AG08396 (cell line): ENCODE data around the gene CCT6A.
"Not testable (repeated sequence)": the region's sequence is repeated elsewhere in the genome, so short reads cannot be mapped to it uniquely, and the experiment has no call there.

Experiments
- DNase-seq: peaks from one replicate; pipeline ENCODE4 v3.0.0; 2012; ENCODE audit warnings: low spot score, mixed read lengths

CCT6A gene

DNA sequence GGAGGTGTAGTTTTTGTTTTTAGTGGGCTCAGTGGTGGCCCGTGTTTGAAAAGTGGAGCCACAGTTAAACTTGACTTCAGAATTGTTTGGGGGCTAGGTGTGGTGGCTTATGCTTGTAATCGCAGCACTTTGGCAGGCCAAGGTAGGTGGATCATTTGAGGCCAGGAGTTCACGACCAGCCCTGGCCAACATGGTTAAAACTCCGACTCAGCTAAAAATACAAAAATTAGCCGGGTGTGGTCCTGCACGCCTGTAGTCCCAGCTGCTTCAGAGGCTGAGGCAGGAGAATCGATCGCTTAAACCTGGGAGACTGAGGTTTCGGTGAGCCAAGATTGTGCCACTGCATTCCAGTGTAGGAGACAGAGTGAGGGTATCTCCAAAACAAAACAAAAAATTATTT is 1.8 kb downstream of the CCT6A start:
- DNase-seq: no peak

DNA sequence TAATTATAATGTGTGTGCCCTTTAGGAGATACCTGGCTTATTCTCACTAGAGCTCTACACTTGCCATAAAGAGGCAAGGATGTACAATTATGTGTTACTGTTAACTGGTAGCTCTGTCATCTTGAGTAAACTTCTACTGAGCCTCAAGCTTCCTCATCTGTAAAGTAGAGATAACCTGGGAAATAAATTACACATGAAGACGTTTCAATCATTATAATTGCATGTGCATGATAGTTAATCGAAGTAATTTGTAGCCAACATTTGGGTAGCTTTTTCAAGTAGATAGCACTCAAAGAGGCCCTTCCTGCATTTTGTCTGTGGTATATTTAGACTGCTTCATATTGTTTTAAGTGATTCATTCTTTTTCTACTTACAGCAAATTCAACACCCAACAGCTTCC is 2.4 kb downstream of the CCT6A start:
- DNase-seq: no peak

DNA sequence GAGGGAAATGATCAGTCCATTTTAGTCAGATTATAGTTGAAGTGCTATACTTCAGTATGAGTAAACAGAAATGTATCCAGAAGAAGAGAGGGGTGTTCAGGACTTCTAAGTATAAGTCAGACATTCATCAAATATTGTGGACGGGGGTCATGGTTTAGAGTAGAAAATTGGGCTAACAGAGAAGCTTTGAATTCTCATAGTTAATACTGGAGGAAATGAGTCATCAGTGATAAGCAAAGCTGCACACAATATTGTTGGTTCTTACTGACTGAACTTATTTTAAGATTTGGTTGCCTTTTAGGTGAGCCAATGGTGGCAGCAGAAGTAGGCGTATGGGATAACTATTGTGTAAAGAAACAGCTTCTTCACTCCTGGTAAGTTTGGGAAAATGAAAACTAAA is 10.8 kb downstream of the CCT6A start:
- DNase-seq: peak; percentile 39

DNA sequence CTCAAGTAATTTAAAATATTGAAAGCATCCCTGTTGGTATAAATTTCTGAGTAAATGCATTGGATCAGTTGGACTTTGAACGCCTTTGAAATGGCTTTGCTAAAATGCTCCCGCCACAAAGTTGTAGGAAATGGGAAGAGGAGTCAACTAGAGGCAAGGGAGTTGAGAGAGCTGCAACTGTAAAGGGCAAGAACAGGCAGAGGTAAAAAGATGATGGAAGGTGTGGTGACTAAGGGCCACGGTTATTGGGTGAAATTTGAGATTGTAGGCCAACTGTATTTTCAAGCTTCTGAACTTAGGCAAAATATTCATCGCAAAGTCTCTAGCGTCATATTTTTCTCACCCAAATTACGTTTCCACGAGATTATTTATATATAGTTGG is 11.9 kb downstream of the CCT6A start:
- DNase-seq: no peak

DNA sequence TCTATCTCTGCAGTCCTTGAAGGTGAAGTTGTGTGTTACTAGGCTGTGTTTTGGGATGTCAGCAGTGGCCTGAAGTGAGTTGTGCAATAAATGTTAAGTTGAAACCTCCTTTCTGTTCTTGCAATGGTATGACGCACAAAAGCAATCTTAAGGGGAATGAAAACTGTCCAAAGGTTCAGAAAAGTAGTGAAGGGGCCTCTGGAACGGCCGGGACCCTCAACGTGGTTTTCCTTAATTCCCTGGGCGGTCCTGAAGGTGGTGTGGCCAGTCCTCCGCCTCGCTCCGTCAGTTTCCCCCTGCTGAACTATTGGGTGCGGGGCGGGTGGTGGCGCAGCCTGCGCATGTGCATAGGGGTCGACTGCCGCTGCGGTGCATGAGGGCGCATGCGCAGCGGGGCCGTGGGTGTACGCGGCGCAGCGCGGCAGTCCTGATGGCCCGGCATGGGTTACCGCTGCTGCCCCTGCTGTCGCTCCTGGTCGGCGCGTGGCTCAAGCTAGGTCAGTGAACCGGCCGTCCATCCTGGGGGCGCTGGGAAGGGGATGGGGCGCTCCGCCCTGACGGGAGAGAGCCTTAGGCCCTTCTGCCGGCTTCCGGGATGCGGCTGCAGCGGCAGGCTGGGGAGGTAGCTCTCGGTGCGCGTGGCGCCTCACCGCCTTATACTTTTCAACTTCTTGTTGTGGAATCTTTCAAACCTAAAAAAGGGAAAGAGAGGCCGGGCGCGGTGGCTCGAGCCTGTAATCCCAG is 12.5 kb downstream of the CCT6A start, which contains the start of gene SUMF2:
Gene SUMF2, plus strand, starts transcription at position 405 of the 744 bp plus-strand sequence. Its CDS starts 26 bp downstream, at position 431.
- peak; percentile 99 for DNase-seq

DNA sequence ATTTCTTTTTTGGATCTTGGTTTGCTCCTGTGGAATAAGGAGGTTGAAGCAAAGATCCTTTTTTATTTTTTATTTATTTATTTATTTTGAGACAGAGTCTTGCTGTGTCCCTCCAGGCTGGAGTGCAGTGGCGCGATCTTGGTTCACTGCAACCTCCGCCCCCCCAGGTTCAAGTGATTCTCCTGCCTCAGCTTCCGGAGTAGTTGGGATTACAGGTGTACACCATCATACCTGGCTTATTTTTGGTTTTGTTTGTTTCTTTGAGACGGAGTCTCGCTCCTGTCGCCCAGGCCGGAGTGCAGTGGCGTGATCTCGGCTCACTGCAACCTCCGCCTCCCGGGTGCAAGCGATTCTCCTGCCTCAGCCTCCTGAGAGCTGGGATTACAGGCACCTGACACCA is 14.8 kb downstream of the CCT6A start:
- DNase-seq: not testable (repeated sequence)

DNA sequence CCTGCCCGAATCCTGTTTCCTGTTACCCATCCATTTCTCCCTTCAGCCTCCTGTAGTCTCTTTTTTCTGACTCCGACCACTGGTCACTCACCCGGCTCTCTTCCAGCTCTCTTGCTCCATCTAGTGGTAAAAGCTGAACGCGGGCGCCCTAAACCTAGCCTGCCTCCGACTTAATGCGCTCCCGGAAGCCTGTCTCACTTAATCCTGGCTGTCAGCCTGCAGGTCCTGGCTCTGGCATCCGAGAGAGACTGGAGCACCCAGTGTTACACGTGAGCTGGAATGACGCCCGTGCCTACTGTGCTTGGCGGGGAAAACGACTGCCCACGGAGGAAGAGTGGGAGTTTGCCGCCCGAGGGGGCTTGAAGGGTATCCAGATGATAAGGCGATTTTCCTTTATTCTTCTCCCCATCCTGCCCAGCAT is 22.8 kb downstream of the CCT6A start:
- DNase-seq: peak; percentile 82

DNA sequence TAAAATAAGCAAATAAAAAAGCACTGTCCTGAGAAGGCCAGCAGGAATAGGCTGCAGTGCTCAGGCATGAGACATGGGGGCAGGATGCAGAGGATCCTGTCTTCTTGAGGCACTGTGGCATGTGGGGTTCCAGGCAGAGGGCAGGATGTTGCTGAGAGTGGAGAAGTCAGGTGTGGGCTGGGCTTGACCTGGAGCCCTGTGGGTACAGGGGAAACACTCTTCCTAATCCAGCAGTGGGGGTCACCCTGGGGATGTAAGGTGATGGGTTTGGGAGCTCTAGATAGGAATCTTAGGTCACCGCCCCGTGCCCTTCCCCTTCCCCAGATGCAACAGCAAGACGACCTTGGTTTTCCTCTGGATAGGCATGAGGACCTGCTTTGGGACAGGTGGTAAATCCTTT is 26.1 kb downstream of the CCT6A start:
- no peak for DNase-seq

DNA sequence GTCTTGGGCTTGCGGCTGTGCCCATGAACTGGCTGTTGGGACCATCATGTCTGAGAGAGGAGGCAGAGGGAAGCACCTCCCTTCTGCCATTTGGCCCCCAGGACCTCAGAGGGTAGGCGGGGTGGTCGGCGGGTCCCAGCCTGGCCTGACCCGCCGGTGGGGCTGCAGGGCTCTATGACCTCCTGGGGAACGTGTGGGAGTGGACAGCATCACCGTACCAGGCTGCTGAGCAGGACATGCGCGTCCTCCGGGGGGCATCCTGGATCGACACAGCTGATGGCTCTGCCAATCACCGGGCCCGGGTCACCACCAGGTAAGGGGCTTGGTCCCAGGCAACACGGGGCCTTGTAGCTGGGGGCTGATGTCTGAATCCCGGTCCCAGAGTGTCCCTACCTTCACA is 26.6 kb downstream of the CCT6A start:
- no peak for DNase-seq

DNA sequence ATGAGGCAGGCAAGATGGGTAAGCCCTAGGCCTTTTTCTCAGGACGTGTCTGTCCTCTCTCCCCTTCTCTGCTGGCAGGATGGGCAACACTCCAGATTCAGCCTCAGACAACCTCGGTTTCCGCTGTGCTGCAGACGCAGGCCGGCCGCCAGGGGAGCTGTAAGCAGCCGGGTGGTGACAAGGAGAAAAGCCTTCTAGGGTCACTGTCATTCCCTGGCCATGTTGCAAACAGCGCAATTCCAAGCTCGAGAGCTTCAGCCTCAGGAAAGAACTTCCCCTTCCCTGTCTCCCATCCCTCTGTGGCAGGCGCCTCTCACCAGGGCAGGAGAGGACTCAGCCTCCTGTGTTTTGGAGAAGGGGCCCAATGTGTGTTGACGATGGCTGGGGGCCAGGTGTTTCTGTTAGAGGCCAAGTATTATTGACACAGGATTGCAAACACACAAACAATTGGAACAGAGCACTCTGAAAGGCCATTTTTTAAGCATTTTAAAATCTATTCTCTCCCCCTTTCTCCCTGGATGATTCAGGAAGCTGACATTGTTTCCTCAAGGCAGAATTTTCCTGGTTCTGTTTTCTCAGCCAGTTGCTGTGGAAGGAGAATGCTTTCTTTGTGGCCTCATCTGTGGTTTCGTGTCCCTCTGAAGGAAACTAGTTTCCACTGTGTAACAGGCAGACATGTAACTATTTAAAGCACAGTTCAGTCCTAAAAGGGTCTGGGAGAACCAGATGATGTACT is 28.1 kb downstream of the CCT6A start:
- DNase-seq: peak; percentile 79

DNA sequence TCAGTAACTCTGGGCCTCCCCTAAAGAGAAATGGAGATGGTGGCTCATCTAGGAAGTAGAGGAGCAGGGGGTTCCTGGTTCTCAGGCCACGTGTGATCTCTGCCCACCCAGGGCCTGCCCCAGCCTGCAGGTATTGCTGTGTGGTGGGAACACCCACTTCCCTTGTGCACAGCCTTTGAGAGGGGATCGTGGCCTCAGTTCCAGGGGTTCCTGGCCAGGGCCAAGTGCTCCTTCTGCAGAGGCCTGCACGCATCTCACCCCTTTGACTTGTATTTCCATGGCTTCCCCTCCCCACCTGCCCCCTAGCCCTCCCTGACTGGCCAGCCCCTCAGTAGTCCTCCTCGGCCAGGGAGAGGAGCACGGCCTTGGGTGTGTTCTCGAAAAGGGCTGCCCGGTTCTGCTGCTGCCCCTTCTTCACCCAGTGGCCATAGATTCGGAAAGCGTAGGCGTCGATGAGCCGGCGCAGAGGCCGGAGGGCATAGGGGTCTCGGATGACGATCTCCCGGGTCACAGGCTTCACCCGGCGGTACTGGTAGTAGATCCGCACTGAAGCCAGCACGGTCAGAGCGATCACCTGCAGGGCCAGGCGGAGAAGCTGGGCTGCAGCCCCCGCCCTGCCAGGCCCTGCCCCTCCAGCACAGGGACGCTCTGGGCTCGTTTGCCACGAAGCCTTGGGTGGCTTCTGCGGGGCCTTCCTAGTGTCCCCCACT is 29.3 kb downstream of the CCT6A start:
- not testable (repeated sequence) for DNase-seq

DNA sequence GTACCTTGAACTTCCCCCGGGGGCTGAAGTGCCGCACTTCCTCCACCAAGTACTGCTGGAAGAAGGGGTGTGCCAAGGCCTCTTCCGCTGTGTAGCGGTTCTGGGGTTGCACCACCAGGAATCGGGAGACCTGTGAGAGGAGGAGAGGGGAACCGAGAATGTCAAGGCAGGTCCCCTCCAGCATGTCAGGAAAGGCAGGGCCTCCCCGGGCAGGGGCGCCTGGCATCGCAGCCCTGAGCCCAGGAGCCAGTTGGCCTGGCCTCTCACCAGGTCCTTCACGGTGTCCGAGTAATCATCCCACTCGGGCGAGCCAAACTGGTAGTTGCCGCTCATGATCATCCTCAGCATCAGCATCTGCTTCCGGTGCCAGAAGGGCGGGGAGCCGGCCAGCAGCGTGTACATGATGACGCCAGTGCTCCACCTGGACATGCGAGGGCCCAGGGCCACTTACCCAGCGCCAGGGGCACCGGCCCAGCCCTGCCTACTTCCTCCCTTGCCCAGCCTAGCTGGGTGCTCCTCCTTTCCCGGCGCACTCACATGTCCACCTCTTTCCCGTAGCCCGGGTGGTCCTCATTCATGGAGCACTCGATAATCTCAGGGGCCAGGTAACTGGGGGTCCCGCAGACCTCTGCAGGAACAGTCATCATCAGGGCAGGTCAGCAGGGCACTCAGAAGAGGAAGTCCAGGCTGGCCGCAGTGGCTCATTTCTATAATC is 30.2 kb downstream of the CCT6A start:
- DNase-seq: no peak

DNA sequence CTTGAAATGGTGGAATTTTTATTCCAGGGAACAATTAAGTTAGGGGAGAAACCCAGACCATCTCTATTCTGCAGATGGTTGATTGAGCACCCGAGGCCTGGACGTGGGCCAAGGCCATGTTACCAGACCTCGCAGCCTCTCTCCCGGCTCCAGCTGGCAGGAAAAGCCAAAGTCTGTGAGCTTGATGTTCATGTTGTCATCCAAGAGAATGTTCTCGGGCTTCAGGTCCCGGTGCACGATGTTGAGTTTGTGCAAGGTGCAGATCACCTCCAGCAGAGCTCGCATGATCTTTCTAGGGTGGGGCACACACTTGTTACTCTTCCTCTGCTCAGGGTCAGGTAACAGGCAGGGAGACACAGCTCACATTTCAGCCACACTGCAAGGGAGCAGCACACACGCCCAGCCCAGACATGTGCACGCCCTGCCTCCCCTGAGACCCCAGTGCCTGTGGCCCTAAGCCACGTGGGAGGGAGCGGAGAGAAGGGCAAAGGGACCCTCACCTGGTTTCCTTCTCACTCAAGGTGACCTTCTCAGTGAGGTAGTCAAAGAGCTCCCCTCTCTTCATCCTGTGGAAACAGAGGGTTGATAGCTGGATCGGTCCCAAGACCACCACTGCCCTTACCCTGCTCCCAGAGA is 31.7 kb downstream of the CCT6A start:
- no peak for DNase-seq

DNA sequence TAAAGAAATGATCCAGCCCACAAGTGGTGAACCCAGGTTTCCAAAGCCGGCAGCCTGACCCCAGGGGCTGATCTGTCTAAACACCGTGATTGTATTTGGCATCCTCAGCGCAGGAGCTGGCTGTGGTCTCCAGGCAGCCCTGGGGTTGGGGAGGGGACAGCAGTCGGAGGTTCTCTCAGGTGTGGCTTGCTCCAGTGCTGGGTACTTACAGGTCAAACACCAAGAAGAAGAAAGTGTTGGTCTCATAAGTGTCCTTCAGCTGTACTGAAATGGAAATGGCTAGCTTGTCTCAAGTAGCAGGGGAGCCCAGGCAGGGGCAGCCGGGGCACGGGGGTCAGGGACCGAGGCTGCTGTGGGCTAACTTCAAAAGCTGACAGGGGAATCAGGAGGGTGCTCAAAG is 35.2 kb downstream of the CCT6A start:
- no peak for DNase-seq

DNA sequence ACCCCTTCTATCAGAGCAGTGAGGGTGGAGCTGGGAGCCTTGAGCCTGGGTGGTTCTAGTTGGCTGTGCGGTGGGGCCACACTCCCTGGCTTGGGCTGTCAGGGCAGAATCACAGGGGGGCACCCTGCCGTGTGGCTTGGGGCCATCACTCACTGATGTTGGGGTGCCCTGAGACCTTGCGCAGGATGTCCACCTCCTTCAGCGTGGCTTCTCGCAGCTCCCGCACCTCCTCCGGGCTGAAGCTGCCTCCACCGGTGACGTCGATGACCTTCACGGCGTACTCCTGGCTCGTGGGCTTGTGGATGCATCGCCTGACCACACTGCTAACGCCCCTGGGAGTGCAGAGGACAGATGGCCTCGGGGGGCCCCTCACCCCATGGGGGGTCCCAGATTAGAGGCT is 35.9 kb downstream of the CCT6A start:
- no peak for DNase-seq

DNA sequence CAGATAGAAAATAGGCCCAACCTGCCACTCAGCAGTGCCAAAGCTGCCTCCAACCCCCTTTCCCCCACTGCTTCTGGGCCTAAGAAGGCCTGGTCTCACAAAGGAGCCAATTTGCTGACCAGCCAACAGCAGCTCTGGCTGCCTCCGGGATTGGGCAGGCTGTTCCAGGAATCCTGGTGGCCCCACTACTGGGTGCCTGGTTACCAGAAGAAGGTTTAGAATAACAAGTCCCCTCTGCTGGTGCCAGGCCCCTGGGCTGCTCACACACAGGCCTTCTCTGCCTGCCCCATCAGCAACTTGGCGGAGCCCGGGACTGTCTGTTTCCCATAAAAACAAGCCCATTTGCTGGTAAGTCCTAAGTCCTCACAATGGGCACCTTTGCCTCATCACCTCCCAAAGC is 40.0 kb downstream of the CCT6A start:
- no peak for DNase-seq

DNA sequence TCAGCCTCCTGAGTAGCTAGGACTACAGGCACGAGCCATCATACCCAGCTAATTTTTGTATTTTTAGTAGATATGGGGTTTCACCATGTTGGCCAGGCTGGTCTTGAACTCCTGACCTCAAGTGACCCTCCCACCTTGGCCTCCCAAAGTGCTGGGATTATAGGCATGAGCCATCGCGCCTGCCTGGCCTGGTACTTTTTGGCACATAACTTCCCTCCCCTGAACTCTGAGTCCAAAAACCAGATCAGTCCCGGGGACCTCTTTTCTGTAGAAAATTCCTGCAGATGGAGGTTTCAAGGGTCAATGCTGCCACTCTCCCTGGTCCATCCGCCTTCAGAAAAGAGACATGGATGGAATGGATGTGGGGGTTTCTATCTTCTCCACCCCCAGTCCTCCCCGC is 40.8 kb downstream of the CCT6A start:
- not testable (repeated sequence) for DNase-seq

DNA sequence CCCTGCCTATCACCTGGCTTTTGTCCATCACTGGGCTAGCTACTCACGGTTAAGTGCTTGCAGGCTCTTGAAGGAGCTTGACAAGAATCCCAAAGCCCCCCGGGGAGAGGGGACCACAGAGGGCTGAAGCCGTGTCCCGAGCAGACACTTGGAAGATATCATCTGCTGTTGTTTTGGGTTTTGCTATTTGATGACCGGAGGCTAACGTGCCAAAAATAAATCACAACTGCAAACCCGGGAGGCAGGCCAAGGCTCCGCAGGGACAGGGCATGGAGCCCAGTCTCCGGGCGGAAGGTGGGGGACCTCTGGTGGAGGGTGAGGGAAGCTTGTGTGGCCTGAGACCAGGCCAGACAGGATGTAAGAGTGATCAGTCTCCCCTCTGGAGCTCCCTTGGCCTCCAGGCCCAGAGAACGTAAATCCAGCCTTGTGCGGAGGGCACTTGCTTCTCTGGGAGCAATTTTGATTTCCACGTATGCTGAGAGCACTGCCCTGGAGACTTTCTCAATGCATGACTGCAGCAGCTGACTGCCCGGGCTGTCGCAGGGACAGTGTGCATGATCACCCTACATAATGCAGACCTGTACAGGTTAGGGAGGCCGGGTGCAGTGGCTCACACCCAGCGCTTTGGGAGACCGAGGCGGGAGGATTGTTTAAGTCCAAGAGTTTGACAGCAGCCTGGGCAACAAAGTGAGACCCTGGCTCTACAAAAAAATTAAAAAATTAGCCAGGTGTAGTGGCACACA is 41.4 kb downstream of the CCT6A start, which contains the start of gene PHKG1:
Gene PHKG1, minus strand, starts transcription at position 164 of the 743 bp plus-strand sequence. CDS start 4,011 bp downstream, outside the sequence.
- peak; percentile 89 for DNase-seq

DNA sequence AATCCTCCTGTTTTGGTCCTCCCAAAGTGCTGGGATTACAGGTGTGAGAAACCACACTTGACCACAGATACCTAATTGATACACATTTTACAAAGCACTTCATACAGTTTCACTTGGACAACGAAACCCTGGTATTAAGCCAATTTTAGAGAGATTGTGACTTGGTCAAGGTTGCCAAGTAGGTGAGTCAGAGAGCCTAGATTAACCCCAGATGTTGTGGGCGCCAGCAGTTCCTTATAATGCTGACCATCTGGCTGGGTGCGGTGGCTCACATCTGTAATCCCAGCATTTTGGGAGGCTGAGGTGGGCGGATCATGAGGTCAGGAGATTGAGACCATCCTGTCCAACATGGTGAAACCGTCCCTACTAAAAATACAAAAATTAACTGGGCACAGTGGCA is 46.1 kb downstream of the CCT6A start:
- DNase-seq: peak; percentile 75

DNA sequence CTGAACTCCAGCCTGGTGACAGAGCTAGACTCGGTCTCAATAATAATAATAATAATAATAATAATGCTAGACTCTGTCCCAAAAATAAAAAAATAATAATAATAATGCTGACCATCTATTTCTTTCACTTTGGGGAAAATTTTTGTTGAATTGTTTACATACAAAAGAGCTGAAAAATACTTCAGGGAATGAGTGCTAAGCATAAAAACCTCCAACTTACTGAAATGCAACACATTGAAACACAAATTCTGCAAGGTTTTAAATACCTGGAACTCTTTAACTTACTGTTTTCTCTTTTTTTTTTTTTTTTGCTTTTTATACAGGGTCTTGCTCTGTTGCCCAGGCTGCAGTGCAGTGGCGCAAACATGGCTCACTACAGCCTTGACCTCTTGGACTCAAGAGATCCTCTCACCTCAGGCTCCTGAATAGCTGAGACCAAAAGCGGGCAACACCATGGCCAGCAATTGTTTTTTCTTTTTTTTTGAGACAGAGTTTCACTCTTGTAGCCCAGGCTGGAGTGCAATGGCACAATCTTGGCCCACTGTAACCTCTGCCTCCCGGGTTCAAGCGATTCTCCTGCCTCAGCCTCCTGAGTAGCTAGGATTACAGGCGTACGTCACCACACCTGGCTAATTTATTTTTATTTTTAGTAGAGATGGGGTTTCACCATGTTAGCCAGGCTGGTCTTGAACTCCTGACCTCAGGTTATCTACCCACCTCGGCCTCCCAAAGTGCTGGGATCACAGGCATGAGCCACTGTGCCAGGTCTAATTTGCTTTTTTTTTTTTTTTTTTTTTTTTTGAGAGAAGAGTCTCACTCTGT is 46.8 kb downstream of the CCT6A start:
- not testable (repeated sequence) for DNase-seq
